Trophoblast cell (in vitro differentiated cells and primary cell): ENCODE measurements around the gene RETREG3.

ENCODE experiments used
- DNase-seq, 2 donors: peaks; one replicate each; pipeline ENCODE4 v3.0.0-alpha.2; 2016
- H2AFZ ChIP-seq: 2 replicates; pipeline ENCODE4 v1.6.1; 2013; ENCODE audit warnings: low read length, moderate library complexity, mild to moderate bottlenecking; ENCODE audit not compliant: insufficient read depth, poor library complexity
- H2AK5ac ChIP-seq: 2 replicates; pipeline ENCODE4 v1.6.1; 2013; ENCODE audit warnings: mild to moderate bottlenecking, low read length
- H2BK120ac ChIP-seq: 2 replicates; pipeline ENCODE4 v1.6.1; 2013; ENCODE audit warnings: low read length, mild to moderate bottlenecking, moderate library complexity; ENCODE audit not compliant: insufficient read depth, poor library complexity
- H2BK12ac ChIP-seq: 2 replicates; pipeline ENCODE4 v1.6.1; 2013; ENCODE audit warnings: mild to moderate bottlenecking, low read length, moderate library complexity
- H2BK5ac ChIP-seq: 2 replicates; pipeline ENCODE4 v1.6.1; 2013; ENCODE audit warnings: low read length, low read depth, moderate library complexity, mild to moderate bottlenecking; ENCODE audit not compliant: poor library complexity
- H3K14ac ChIP-seq: 2 replicates; pipeline ENCODE4 v1.6.1; 2013; ENCODE audit warnings: mild to moderate bottlenecking, low read length
- H3K18ac ChIP-seq: 2 replicates; pipeline ENCODE4 v1.6.1; 2013; ENCODE audit warnings: mild to moderate bottlenecking, low read length
- H3K23ac ChIP-seq: 2 replicates; pipeline ENCODE4 v1.6.1; 2013; ENCODE audit warnings: low read length
- H3K27ac ChIP-seq: 2 replicates; pipeline ENCODE4 v1.5.1; 2013; ENCODE audit warnings: low read depth, mild to moderate bottlenecking, inconsistent platforms, low read length, moderate library complexity
- H3K27me3 ChIP-seq: 2 replicates; pipeline ENCODE4 v1.6.1; 2013; ENCODE audit warnings: inconsistent platforms, mild to moderate bottlenecking, low read length, moderate library complexity; ENCODE audit not compliant: insufficient read depth
- H3K36me3 ChIP-seq, 2 experiments: 1 replicate in 1 of 2; 2 replicates in 1 of 2; pipeline ENCODE4 v1.6.1; 2013; ENCODE audit warnings: low read length in 2 of 2, mild to moderate bottlenecking in 2 of 2, moderate library complexity in 1 of 2; ENCODE audit not compliant: insufficient read depth in 2 of 2, control insufficient read depth in 1 of 2
- H3K4ac ChIP-seq: 2 replicates; pipeline ENCODE4 v1.6.1; 2013; ENCODE audit warnings: low read depth, mild to moderate bottlenecking, low read length, moderate library complexity
- H3K4me1 ChIP-seq, 2 experiments: 1 replicate in 1 of 2; 2 replicates in 1 of 2; pipeline ENCODE4 v1.6.1; 2013; ENCODE audit warnings: low read length in 2 of 2, mild to moderate bottlenecking in 2 of 2, moderate library complexity in 1 of 2; ENCODE audit not compliant: insufficient read depth in 2 of 2, control insufficient read depth in 1 of 2
- H3K4me2 ChIP-seq: 2 replicates; pipeline ENCODE4 v1.6.1; 2013; ENCODE audit warnings: inconsistent platforms, mild to moderate bottlenecking, low read length, moderate library complexity
- H3K4me3 ChIP-seq: 2 replicates; pipeline ENCODE4 v1.5.1; 2013; ENCODE audit warnings: mild to moderate bottlenecking, low read depth, low read length, inconsistent platforms
- H3K79me1 ChIP-seq: one replicate; pipeline ENCODE4 v1.6.1; 2013; ENCODE audit warnings: low read length
- H3K79me2 ChIP-seq: 2 replicates; pipeline ENCODE4 v1.6.1; 2013; ENCODE audit warnings: low read length, mild to moderate bottlenecking; ENCODE audit not compliant: control insufficient read depth, insufficient read depth, poor library complexity
- H3K9ac ChIP-seq: 2 replicates; pipeline ENCODE4 v1.6.1; 2013; ENCODE audit warnings: mild to moderate bottlenecking, low read length
- H3K9me3 ChIP-seq: 2 replicates; pipeline ENCODE4 v1.6.1; 2013; ENCODE audit warnings: low read depth, mild to moderate bottlenecking, control low read depth, inconsistent platforms, low read length; ENCODE audit not compliant: insufficient read depth
- H4K12ac ChIP-seq: 2 replicates; pipeline ENCODE4 v1.6.1; 2013; ENCODE audit warnings: low read depth, mild to moderate bottlenecking, low read length, moderate library complexity
- H4K8ac ChIP-seq: 2 replicates; pipeline ENCODE4 v1.6.1; 2013; ENCODE audit warnings: low read depth, mild to moderate bottlenecking, low read length, moderate library complexity
- H4K91ac ChIP-seq: one replicate; pipeline ENCODE4 v1.6.1; 2013; ENCODE audit warnings: low read depth, mild to moderate bottlenecking, low read length, moderate library complexity
- WGBS: extraction: QIAGEN DNeasy Blood & Tissue Kit; methylation state at CpG from one replicate; pipeline ENCODE4 v1.1.7; 2013; ENCODE audit warnings: missing lambda C conversion rate; ENCODE audit not compliant: insufficient read length, insufficient coverage; ENCODE audit errors: extremely low coverage; 5-methylcytosine and 5-hydroxymethylcytosine counted together

The RETREG3 gene

GRCh38 chr17:42608305-42609181 lies 631 bp downstream of the RETREG3 start:
- Histone ChIP-seq H3K27me3 (no peaks in the 10 kb centered on the region), H3K9ac (peak overlapping the region; percentile 97), H3K23ac (peak overlapping the region; percentile 66), H2BK12ac (no peak overlapping the region), H2BK5ac (peak overlapping the region; percentile 51), H3K4me2 (peak overlapping the region; percentile 90), H4K8ac (peak overlapping the region; percentile 89), H2AFZ (peak overlapping the region; percentile 38), H3K4ac (peak overlapping the region; percentile 77), H3K4me1 (peaks cover 0 to 5% of the 10 kb centered on the region in 2 experiments), H2AK5ac (peak overlapping the region; percentile 45), H3K9me3 (no peaks in the 10 kb centered on the region), H3K79me1 (peaks cover 8% of the 10 kb centered on the region), H3K27ac (peak overlapping the region; percentile 67), H3K4me3 (peak overlapping the region; percentile 97), H3K14ac (peak overlapping the region; percentile 70), H3K36me3 (peaks cover 13 to 17% of the 10 kb centered on the region in 2 experiments), H3K18ac (peak overlapping the region; percentile 79), H4K12ac (peak overlapping the region; percentile 84), H2BK120ac (peak overlapping the region; percentile 50), H4K91ac (peak overlapping the region; percentile 84), H3K79me2 (peaks cover 8% of the 10 kb centered on the region)
- peak in 1 of 2 donors; percentile 26 for DNase-seq
- no CpG with 5 or more reads among the region's 30 CpGs for WGBS

GRCh38 chr17:42607769-42608168 lies 1.4 kb downstream of the RETREG3 start:
- WGBS: no CpG with 5 or more reads among the region's 3 CpGs
- Histone ChIP-seq H2BK120ac (no peak overlapping the region), H4K91ac (no peak overlapping the region), H4K12ac (no peak overlapping the region), H3K23ac (no peak overlapping the region), H3K79me2 (peaks cover 8% of the 10 kb centered on the region), H3K9ac (no peak overlapping the region), H3K4me3 (no peak overlapping the region), H3K79me1 (peaks cover 8% of the 10 kb centered on the region), H3K4me1 (peaks cover 0 to 5% of the 10 kb centered on the region in 2 experiments), H4K8ac (no peak overlapping the region), H2AK5ac (no peak overlapping the region), H2AFZ (no peak overlapping the region), H3K27ac (no peak overlapping the region), H3K18ac (no peak overlapping the region), H3K9me3 (no peaks in the 10 kb centered on the region), H3K36me3 (peaks cover 7 to 10% of the 10 kb centered on the region in 2 experiments), H2BK5ac (no peak overlapping the region), H3K4me2 (peak overlapping the region; percentile 90), H2BK12ac (no peak overlapping the region), H3K4ac (peak overlapping the region; percentile 66), H3K14ac (no peak overlapping the region), H3K27me3 (no peaks in the 10 kb centered on the region)
- no peak for DNase-seq

- Histone ChIP-seq H3K79me2 (no peaks in the 10 kb centered on the region), H3K9ac (no peak overlapping the region), H4K8ac (no peak overlapping the region), H3K4ac (no peak overlapping the region), H3K27me3 (no peaks in the 10 kb centered on the region), H4K12ac (no peak overlapping the region), H3K4me2 (no peak overlapping the region), H3K9me3 (no peaks in the 10 kb centered on the region), H3K23ac (no peak overlapping the region), H2BK120ac (no peak overlapping the region), H3K36me3 (peaks cover 0 to 5% of the 10 kb centered on the region in 2 experiments), H2BK12ac (no peak overlapping the region), H3K27ac (no peak overlapping the region), H2AK5ac (no peak overlapping the region), H3K4me1 (peaks cover 0 to 3% of the 10 kb centered on the region in 2 experiments), H2BK5ac (no peak overlapping the region), H3K79me1 (no peaks in the 10 kb centered on the region), H3K14ac (no peak overlapping the region), H3K18ac (no peak overlapping the region), H4K91ac (no peak overlapping the region), H3K4me3 (no peak overlapping the region), H2AFZ (no peak overlapping the region)
- WGBS: no CpG with 5 or more reads among the region's 7 CpGs
- no peak for DNase-seq
Observed at GRCh38 chr17:42603318-42603717, 5.9 kb downstream of the RETREG3 start.

- WGBS: no CpG with 5 or more reads among the region's 2 CpGs
- no peak overlapping the region for H4K91ac ChIP-seq
- H2BK12ac ChIP-seq: no peak overlapping the region
- no peak overlapping the region for H3K9ac ChIP-seq
- no peaks in the 10 kb centered on the region for H3K9me3 ChIP-seq
- H2AK5ac ChIP-seq: no peak overlapping the region
- H3K4me1 ChIP-seq: no peaks in the 10 kb centered on the region
- H3K4me3 ChIP-seq: no peak overlapping the region
- H3K79me1 ChIP-seq: no peaks in the 10 kb centered on the region
- no peak for DNase-seq
- no peak overlapping the region for H3K14ac ChIP-seq
- no peaks in the 10 kb centered on the region for H3K27me3 ChIP-seq
- H4K12ac ChIP-seq: no peak overlapping the region
- H3K4ac ChIP-seq: no peak overlapping the region
- no peak overlapping the region for H2AFZ ChIP-seq
- H3K27ac ChIP-seq: no peak overlapping the region
- no peak overlapping the region for H3K18ac ChIP-seq
- no peaks in the 10 kb centered on the region for H3K79me2 ChIP-seq
- no peak overlapping the region for H3K23ac ChIP-seq
- no peak overlapping the region for H3K4me2 ChIP-seq
- H2BK120ac ChIP-seq: no peak overlapping the region
- H2BK5ac ChIP-seq: no peak overlapping the region
- peaks cover 0 to 5% of the 10 kb centered on the region in 2 experiments for H3K36me3 ChIP-seq
- no peak overlapping the region for H4K8ac ChIP-seq
Observed at GRCh38 chr17:42598905-42599304, 10.3 kb downstream of the RETREG3 start.
